Measurements from ENCODE around the gene F2RL1. TPM values are rescaled to one million over a fixed set of nuclear protein-coding genes. Genes with fewer than 3 reads are reported as not detected.

F2RL1 gene
- total and polyA plus RNA-seq, 2 experiments from 2014 or later: 15.3 to 32.1 TPM

DNA sequence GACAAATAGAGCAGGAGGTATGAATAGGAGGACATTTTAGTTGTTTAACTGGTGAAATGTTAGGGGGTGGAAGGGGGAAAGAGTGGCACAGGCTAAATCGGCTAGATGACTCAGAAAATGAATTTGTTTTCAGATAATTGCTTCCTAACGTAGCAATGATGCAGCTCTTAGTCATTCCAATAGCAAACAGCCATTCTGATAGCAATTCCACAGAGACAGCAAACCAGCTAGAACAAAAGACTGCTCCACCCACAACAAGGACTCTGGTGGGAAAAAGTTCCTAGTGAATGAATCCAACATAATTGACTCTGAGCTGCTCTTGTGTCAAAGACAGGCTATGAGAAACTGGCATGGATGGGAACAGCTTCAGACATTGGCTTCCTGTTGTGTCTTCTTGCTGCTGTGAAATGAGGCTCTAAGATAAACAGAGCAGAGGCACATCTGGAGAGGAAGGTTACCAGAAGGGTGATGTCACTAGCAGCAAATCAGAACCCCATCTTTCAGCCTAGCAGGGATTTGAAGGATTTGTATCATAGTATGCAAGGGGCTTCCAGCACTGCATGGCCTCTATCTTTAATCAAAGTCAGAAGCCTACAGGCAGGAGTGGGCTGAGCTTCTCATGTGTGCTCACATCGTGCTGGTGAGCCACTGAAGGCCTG lies 28.1 kb upstream of the F2RL1 start (continued):
- no peak for TF ChIP-seq CTCF (conservative IDR thresholded peaks at IDR 0.05; ENCODE audit: low read depth in 2 of 2)
- TF ChIP-seq EZH2phosphoT487 (IDR thresholded peaks at IDR 0.05; ENCODE audit: unreplicated experiment): no peak
- no peak for TF ChIP-seq CREB1 (CRISPR knock-in tag; IDR thresholded peaks at IDR 0.05; ENCODE audit: low read depth)
- no peak for TF ChIP-seq NANOG (IDR thresholded peaks at IDR 0.05; ENCODE audit: borderline replicate concordance)
- TF ChIP-seq POLR2AphosphoS5 (IDR thresholded peaks at IDR 0.05; ENCODE audit: low read depth): no peak

GRCh38 chr5:76791461-76791860 lies 27.4 kb upstream of the F2RL1 start:
- H3F3A ChIP-seq (replicated peaks; ENCODE audit: low read depth): no peaks in the 10 kb centered on the region
- no peaks in the 10 kb centered on the region for H3K9me2 ChIP-seq (ENCODE audit: insufficient read depth)
- no peak overlapping the region for H3K4me2 ChIP-seq
- H3K9me3 Mint-ChIP-seq: no peaks in the 10 kb centered on the region
- no peak for DNase-seq (ENCODE audit: low spot score)
- no peaks in the 10 kb centered on the region for H3K79me2 ChIP-seq (replicated peaks; ENCODE audit: insufficient read depth)
- no peaks in the 10 kb centered on the region for H3K27me3 ChIP-seq (ENCODE audit: insufficient read depth)
- H3K4me1 ChIP-seq (ENCODE audit: insufficient read depth): no peaks in the 10 kb centered on the region
- no peaks in the 10 kb centered on the region; the same call in 2 of the 3 replicates for H3K36me3 Mint-ChIP-seq (ENCODE audit: low read depth)
- no peak overlapping the region for H3K4me3 Mint-ChIP-seq
- H3K4me1 Mint-ChIP-seq: peaks cover 32% of the 10 kb centered on the region
- no peak overlapping the region for H3K27ac Mint-ChIP-seq
- H2AFZ ChIP-seq: no peak overlapping the region; the same call in 1 of the 2 replicates
- peaks cover 4% of the 10 kb centered on the region for H3K27me3 Mint-ChIP-seq (ENCODE audit: insufficient read depth, low read depth, poor library complexity)
- ATAC-seq: no peak
- no peaks in the 10 kb centered on the region for H4K20me1 ChIP-seq (replicated peaks; ENCODE audit: insufficient read depth)
- no peak overlapping the region for H3K27ac ChIP-seq (ENCODE audit: low read depth)
- no peak overlapping the region for H3K4me3 ChIP-seq
- H3K36me3 ChIP-seq (ENCODE audit: insufficient read depth): no peaks in the 10 kb centered on the region
- TF ChIP-seq STAT1 (IDR thresholded peaks at IDR 0.05; ENCODE audit: unreplicated experiment) (no peak), REST (IDR thresholded peaks at IDR 0.05; ENCODE audit: unreplicated experiment) (no peak), ZNF114 (CRISPR knock-in tag; IDR thresholded peaks at IDR 0.05) (no peak), EZH2phosphoT487 (IDR thresholded peaks at IDR 0.05; ENCODE audit: unreplicated experiment) (no peak), CTCF (conservative IDR thresholded peaks at IDR 0.05; ENCODE audit: low read depth in 2 of 2) (no peak), EZH2 (IDR thresholded peaks at IDR 0.05; ENCODE audit: low read depth, unreplicated experiment) (no peak), POLR2AphosphoS5 (IDR thresholded peaks at IDR 0.05; ENCODE audit: low read depth) (no peak), JUNB (IDR thresholded peaks at IDR 0.05; ENCODE audit: unreplicated experiment) (no peak)
- TF ChIP-seq, protein P1, sequence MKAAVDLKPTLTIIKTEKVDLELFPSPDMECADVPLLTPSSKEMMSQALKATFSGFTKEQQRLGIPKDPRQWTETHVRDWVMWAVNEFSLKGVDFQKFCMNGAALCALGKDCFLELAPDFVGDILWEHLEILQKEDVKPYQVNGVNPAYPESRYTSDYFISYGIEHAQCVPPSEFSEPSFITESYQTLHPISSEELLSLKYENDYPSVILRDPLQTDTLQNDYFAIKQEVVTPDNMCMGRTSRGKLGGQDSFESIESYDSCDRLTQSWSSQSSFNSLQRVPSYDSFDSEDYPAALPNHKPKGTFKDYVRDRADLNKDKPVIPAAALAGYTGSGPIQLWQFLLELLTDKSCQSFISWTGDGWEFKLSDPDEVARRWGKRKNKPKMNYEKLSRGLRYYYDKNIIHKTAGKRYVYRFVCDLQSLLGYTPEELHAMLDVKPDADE (IDR thresholded peaks at IDR 0.05): no peak
